HG03175 (cell line): ENCODE measurements around the gene CHMP5.

Source experiments
- ATAC-seq: cut with Tn5 transposase; IDR thresholded peaks from one replicate; pipeline ENCODE4 v1.9.1; 2021; ENCODE audit warnings: mild to moderate bottlenecking, moderate library complexity; ENCODE audit not compliant: unreplicated experiment

The CHMP5 gene

DNA sequence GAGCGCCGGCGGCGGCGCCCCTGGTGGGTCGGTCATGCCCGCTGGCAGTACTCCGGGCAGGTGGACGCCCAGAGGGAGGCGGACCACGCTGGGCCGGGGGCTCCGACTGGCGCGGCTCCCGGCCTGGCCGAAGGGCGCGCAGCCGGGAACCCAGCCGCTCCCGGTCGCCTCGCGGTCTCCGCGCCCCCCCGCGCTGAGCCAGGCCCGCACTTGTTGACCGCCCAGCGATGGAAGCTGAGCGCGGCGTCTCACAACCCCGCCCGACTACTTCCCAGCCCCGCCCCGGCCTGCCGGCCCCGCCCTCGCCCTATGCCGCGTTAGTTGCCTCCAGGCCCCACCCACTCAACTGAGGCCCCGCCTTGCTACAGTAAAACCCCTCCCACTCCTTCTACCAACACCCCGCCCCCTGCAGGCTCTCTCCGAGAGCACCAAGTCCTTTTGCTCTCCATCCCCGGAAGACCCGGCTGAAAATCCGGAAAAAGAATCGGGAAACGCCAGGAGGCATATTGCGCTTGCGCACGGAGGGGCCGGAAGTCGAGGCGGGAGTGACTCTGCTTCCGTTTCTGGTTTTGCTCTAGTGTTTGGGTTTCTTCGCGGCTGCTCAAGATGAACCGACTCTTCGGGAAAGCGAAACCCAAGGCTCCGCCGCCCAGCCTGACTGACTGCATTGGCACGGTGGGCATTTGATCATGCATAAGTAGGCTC lies at the start of gene CHMP5, which contains the start of gene BAG1:
Gene CHMP5, plus strand, starts transcription at position 577 of the 705 bp plus-strand sequence. Its CDS starts 30 bp downstream, at position 607.
Gene BAG1, minus strand, starts transcription at position 236 of the 705 bp plus-strand sequence.
- peak; percentile 90 for ATAC-seq

DNA sequence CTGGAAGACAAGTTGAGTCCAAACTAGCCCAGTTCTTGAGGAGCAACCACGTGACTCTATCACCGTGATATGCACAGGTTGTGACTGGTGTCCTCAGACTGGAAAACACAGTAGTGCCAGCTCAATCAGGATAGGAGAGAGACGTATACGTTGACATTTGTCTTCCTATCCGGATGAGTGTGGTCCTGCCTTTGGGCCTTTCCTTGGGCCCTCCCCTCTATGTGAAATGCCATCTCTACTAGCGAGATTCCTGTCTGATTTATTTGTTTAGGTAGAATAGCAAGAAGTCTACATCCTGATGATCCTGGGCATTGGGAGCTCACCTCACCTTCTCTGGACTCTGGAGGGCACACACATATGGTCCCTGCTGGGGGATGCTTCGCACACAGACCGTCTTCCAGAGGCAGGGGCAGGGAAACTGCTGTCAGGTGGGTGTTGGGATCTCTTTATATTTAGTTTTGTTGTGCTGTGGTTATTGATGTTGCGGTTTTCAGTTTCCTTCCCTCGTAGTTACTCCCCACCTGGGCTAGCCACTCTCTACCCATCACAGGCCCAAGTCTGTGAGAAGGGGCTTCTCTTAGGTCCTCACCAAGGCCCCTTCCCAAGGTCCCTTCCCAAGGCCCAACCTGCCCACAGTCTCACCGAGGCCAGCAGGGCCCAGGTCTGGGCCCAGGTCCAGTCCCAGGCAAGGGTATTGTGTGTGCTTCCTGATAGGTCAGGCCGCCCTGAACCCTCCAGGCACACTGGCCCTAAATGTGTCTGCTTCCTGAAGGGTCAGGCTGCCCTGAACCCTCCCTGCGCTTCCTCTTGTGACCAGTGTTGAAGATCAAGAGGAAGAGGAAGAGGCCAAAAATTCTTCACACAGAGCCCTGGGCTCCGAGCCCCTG lies 43.9 kb upstream of the CHMP5 start:
- no peak for ATAC-seq

DNA sequence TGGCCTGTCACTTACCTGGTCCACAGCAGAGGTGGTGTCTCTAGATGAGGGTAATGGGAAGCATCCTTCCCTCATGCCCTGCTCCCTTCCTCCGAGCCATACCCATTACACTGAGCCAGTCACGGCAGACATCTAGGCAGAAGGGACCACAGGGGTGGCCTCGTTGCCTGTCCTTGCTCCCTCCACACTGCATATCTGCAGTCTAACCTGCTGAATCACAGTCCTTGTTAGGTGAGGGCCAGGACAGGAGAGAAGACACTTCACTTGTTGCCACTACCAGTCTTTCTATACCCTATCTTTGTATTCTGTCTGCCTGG lies 43.3 kb upstream of the CHMP5 start:
- no peak for ATAC-seq

DNA sequence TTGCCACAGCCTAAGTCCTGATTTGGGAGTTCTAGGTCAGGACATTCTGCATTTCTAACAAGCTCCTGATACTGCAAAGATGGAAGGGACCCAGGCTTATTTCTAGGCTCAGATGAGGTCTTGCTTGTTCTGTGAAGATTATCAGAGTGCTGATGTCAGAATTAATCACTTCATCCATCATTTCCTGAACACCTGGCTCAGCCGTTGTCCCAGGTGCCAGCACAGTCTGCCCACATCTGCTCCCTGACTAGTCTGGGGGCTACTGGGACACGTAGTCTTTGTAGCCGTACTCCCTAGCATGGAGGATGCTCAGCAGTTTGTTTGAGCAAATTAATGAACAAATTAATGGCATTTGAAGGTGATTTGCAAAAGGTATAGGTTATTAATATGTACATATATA lies 42.8 kb upstream of the CHMP5 start:
- no peak for ATAC-seq

DNA sequence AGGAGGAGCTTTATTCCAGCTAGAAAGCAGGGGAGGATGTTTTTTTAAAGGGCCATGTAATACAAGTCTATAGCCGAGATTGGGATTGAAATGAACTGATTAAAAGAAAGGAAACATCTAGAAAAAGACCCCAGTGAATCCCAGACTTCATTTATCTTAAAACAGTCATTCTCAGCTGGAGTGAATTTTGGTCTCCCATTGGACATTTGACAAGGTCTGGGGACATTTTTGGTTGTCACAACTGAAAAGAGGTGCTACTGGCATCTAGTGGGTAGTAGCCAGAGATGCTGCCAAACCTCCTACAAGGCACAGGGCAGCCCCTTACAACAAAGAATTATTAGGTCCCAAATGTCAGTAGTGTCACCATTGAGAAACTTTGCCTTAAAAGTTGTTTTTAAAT lies 41.2 kb upstream of the CHMP5 start:
- ATAC-seq = no peak

DNA sequence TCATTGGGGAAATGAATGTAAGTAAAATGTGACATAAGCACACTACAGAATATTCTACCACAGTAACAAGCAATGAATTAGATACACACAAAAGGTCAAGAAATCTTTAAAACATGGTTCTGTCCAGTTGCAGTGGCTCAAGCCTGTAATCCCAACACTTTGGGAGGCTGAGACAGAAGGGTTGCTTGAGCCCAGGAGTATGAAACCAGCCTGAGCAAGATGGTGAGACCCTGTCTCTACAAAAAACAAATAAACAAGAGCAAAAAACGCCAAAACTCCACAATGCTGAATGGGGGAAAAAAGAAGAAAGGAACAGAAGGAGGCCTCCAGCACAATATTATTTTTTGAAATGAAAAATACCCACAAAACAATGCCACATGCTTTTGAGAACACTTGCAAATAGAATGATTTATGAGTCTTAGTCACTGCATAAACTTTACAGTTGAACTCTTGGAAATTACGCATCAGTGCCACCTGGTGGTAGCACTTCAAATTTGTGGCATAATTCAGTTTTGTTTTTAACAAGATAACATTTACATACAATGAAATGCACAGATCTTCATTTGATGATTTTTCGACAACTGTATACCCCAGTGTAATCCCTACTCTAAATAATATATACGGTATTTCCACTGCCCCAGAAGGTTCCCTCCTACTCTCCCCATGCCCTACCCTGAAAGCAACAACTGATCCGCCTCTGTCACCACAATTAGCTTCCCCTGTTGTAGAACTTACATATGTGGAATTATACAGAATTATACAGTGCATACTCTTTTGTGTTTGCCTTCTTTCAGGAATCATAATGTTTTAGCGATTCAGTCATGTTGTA lies 39.3 kb upstream of the CHMP5 start:
- ATAC-seq = no peak

DNA sequence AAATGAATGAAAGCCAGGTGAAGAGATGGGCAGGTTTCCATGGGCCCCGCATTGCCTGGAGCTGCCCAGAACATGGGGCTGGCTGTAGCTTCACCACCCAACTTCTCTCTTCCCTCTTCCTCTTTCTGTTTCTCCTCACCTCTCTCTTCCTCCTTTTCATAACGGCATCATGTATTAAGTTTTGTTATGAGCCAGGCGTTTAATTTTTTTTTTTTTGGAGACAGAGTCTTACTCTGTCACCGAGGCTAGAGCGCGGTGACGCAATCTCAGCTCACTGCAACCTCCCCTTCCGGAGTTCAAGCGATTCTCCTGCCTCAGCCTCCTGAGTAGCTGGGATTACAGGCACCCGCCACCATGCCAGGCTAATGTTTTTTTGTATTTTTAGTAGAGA lies 37.8 kb upstream of the CHMP5 start:
- ATAC-seq = peak; percentile 63

DNA sequence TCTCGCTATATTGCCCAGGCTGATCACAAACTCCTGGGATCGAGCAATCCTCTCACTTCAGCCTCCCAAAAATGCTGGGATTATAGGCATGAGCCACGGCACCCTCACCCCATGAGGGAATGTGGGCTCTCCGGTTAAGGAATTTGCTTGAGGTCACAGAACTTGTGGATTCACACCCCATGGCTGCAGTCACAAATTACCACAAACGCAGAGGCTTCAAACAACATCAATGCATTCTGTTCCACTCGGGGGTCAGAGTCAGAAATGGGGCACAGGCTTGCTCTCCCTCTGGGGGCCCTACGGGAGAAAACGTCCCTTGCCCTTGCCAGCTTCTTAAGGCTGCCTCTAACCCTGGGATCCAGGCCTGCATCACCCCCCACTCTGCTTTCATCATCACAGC lies 37.1 kb upstream of the CHMP5 start:
- ATAC-seq = no peak

DNA sequence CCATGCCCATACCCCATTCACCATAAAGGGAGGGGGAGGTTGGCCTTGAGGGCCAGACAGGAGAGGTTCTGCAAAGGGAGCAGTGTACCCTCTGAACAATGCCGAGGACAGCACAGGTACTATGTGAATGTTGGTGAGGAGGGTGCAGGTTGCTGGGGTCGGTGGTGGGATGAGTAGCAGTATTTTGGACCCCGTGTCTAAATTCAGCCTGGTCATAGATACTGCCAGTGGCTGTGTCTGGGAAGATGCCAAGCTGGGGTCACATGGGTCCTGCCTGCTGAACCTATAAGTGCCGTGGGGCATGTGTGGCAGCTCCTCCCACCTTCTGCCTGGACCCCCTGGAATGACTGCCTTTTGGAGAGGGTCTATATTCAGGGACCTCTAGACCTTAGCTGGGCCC lies 36.2 kb upstream of the CHMP5 start:
- no peak for ATAC-seq

DNA sequence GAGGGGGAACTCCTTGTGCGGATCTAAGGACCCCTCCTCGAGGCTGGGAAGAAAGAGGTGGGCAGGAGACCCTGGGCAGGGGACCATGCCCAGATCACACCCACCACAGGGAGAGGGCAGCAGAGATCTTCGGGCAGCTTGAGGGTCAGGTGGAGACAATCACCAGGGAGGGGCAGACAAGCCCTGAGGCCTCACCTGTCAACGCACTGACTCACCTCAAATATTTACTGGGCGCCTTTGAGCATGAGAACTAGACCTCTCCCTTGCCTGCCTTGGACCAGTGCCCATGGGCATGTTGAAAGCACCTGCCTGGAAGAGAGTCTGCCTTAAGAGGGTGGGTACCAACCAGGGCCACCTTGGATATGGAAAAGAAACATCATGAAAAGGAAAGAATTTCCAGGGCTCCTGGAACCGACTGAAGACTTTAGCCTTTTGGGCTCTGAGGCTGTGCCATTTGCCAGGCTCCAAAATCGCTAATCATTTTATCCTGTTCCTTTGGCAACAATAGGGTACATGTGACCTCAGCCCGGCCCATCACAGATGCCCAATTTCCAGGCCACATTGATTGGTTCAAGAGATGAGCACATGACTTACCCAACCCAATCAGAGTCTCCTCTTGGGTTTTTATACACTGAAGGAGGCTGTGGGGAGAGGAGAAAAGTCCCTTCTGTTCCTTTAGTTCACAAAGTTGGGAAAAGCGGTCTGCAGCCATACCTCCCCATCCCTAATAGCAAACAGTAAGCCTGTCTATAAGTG lies 35.3 kb upstream of the CHMP5 start:
- ATAC-seq = no peak

DNA sequence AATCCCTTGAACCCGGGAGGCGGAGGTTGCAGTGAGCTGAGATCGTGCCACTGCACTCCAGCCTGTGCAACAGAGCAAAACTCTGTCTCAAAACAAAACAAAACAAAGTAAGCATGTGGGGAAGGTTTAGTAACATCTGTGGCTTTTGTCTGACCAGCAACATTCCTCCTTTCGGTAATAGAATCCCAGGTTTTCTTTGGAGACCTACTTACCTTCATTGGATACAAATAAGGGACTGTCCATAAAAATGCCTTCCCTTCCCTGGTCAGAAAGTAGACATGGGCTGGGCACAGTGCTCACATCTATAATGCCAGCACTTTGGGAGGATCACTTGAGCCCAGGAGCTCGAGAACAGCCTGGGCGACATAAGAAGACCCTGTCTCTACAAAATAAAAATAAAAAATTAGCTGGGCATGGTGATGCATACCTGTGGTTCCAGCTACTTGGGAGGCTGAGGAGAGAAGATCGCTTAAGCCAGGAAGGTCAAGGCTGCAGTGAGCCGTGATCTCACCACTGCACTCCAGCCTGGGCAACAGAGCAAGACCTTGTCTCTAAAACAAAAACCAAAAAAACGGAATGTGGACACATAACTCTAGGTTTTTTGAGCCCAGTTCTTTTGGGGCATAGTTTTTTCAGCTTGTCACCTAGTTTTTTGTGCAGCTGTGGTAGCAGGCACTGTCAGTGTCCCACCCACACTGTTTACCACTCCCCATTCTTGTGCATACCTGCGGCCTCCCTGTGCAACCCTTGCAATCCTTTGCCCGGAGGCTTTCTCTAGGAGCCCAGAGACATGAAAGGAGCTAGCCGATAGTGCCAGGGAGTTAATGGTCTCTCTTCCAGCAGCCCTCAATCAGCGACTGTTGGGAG lies 33.9 kb upstream of the CHMP5 start:
- ATAC-seq = no peak

DNA sequence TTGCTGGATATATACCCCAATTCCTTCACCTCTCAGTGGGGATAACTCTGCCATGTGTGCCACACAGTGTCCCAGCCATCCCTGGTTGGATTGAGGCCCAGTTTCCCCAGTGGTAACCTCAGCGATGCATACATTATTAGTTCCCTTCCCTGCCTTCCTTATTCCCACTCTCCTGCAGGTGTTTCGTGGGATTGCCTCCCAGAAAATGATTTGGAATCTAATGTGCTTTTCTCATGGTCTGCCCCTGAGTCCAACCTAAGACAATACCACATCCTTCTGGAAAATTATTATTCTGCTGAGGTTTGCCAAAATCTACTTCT lies 33.3 kb upstream of the CHMP5 start:
- no peak for ATAC-seq

DNA sequence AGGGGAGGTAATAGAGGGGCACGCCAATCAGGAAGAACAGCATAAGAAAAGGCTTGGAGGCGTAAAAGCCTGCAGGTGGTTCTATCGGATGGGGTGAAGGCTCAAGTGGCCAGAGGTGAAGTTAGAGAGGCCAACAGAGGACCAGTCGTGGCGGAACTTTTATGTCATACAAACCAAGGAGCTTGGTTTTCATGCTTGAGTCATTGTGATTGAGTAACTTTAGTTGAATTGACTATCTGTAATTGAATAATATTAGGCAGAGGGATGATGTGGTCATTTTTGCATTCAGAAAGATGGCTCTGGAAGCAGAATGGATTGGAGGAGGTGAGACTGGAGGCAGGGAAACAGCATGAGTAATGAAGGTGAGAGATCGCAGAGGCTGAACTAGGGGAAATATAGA lies 32.0 kb upstream of the CHMP5 start:
- ATAC-seq = no peak

DNA sequence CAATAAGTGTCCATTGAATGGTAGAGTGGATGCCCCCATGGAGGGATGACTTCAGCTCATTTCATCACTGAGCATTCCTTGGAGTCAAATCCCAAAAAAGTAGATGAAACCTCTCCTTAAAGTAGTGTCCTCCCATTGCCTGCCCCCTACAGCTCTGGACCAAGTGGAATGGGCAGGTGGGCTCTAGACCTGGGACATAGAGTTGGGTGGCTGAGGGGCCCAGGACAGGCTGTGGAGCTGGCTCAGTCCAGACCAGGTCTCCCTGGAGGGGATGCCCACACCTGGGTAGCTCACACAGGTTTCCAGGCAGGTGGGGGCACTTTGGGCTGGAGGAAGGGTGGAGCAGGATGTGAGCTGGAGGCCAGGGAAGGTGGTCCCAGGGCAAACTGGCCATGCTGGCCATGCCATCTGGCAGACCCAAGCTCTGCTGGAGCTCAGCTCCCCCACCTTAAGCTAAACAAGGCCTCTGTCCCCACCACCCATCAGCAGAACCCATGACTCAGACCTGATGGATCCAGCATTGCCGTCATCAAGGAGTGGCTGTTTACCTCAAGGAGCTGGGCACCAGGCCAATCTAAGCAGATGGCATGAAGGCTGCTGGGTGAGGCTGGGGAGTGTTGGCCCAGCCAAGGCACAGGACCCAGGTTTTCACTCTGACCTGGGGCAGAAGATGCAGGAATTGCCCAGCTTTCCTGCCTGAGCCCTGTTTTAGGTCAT lies 31.1 kb upstream of the CHMP5 start:
- no peak for ATAC-seq

DNA sequence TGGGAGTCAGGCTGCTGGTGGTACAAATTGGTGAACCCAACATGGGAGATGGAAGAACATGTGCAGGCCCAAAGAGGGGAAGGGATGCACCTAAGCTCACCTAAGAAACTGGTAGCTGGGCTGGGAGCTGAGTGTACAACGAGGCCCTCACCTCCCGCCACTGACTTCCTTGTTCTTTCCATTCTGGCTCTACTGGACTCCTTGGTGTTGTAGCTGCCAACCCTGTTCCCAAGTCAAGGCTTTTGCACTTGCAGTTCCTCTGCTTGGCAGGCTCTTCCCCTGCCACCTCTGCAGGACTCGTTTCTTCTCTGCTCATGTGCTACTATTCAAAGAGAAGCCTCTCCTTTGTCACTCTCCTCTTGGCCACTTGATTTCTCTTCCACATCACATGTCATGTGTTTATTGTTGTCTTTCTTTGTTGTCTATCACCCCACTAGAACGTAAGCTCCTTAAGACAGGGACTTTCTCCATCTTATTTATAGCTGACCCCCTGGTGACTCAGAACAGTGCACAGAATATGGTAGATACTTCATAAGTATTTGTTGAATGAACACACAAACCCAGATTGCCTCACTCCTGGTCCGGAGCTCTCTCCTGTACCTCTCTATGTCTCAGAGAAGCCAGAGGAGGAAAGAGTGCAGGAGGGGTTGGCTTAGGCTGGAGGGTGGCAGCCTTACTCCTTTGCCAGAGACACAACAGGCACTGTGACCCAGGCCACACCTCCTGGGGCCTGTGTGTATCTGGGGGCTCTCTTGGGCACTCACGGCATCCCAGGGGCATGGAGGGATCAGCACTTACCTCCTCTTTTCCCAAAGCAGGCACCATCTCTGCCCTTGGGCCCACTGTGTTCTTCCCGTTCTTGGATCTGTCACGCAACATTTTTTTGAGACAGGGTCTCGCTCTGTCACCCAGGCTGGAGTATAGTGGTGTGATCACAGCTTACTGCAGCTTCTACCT lies 30.1 kb upstream of the CHMP5 start:
- no peak for ATAC-seq

DNA sequence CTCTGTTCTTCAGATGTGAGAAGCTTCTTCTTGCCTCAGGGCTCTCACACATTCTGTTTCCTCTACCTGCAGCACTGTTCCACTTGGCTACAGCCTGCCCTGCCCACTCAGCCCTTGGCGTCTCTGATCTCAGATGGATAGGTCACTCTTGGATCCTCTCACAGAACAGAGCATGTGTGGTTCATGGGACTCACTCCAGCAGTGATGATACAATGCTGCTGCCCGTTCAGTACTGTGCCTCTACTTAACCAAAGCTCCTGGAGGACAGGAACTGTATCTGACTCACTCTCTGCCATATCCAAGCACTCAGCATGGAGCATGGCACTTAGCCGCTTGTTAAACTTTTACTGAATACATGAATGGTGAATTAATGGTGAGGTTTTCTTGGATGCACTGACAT lies 28.3 kb upstream of the CHMP5 start:
- no peak for ATAC-seq

DNA sequence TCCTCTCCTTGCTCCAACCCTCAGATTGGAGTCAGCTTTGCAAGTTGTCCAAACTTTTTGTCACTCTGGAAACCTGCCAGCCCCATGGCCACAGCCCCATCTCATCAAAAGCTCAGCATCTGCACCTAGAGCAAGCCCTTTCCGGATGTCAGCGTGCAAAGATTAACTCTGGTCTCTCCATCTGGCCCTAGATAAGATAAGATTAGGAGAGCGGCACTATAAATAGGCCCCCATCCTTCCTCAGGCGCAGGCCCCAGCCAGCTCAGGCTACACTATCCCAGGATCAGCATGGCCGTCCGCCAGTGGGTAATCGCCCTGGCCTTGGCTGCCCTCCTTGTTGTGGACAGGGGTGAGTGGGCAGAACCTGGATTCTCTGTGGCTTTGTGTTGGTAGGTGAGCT lies 24.9 kb upstream of the CHMP5 start, which contains the start of gene SPINK4:
Gene SPINK4, plus strand, starts transcription at position 247 of the 400 bp plus-strand sequence. Its CDS starts 42 bp downstream, at position 289.
- no peak for ATAC-seq

DNA sequence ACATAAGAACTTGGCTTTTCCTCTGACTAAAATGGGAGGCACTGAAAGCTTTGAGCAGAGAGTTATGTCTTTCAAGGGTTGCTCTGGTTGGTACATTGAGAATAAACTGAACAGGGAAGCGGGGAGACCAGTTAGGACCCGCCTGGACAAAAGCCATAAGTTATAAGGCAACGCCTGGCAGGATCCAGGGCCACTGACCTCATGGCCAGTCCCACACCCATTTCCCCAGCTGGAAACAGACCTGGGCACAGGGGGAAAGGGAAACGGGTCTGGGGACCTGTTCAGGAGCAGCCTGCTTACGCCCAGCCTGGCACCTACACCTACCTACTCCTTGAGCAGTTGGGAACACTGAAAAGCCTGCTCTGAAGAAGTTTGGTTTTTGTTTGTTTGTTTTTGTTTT lies 23.6 kb upstream of the CHMP5 start:
- no peak for ATAC-seq
